Stomach smooth muscle (tissue), 2 donors: ENCODE data around the gene RRBP1.

Source experiments
- H3K27ac ChIP-seq: one replicate; pipeline ENCODE4 v1.7.0; 2013; ENCODE audit warnings: mild to moderate bottlenecking, low read length, inconsistent platforms
- H3K27me3 ChIP-seq, 2 donors: one replicate each; pipeline ENCODE4 v1.7.0; 2013; ENCODE audit warnings: low read length in 2 of 2; ENCODE audit not compliant: insufficient read depth in 2 of 2, control insufficient read depth in 1 of 2
- H3K36me3 ChIP-seq, 2 donors: one replicate each; pipeline ENCODE4 v1.7.0; 2013; ENCODE audit warnings: low read length in 2 of 2; ENCODE audit not compliant: control insufficient read depth in 2 of 2, insufficient read depth in 2 of 2
- H3K4me1 ChIP-seq: one replicate; pipeline ENCODE4 v1.7.0; 2013; ENCODE audit warnings: low read length; ENCODE audit not compliant: control insufficient read depth, insufficient read depth
- H3K4me3 ChIP-seq, 2 donors: one replicate each; pipeline ENCODE4 v1.7.0; 2013; ENCODE audit warnings: low read length in 2 of 2
- H3K9ac ChIP-seq, 2 donors: one replicate each; pipeline ENCODE4 v1.7.0; 2013; ENCODE audit warnings: low read length in 2 of 2, mild to moderate bottlenecking in 1 of 2
- H3K9me3 ChIP-seq, 2 donors: one replicate each; pipeline ENCODE4 v1.7.0; 2013; ENCODE audit warnings: low read length in 2 of 2; ENCODE audit not compliant: control insufficient read depth in 2 of 2
- donor health status: healthy.
- donor health status: Pancreatic carcinoma.

RRBP1 gene

GRCh38 chr20:17653835-17654648 lies 28.0 kb downstream of the RRBP1 start:
- no peak overlapping the region for H3K9ac ChIP-seq
- no peak overlapping the region for H3K4me3 ChIP-seq
- H3K9me3 ChIP-seq, result no peaks in the 10 kb centered on the region
- H3K27ac ChIP-seq, result no peak overlapping the region
- peaks cover 9 to 11% of the 10 kb centered on the region in 2 donors for H3K36me3 ChIP-seq
- peaks cover 38% of the 10 kb centered on the region for H3K4me1 ChIP-seq
- H3K27me3 ChIP-seq, result no peaks in the 10 kb centered on the region

DNA sequence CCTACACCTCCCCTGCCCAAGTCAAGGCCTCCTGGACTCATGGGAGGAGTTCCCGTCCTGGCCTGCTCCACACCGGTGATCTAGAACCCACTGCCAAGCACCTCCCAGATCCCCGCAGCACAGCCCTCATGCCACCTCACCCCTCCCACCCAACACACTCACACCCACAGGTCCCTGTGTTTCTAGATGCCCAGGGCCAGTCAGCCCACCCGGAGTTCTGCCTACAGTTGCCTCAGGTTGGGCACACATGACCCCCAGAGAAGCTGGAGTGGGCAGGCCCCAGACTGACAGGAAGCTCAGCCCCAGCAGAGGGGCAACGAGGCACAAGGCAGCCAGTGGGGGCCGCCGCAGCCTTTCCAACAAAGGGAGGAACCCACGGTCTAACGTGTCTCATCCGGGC lies 29.6 kb downstream of the RRBP1 start:
- peaks cover 52% of the 10 kb centered on the region for H3K4me1 ChIP-seq
- H3K27me3 ChIP-seq, result no peaks in the 10 kb centered on the region
- peak overlapping the region; percentile 31 for H3K27ac ChIP-seq
- H3K4me3 ChIP-seq, result no peak overlapping the region
- no peaks in the 10 kb centered on the region for H3K9me3 ChIP-seq
- H3K36me3 ChIP-seq, result no peaks in the 10 kb centered on the region
- H3K9ac ChIP-seq, result no peak overlapping the region

DNA sequence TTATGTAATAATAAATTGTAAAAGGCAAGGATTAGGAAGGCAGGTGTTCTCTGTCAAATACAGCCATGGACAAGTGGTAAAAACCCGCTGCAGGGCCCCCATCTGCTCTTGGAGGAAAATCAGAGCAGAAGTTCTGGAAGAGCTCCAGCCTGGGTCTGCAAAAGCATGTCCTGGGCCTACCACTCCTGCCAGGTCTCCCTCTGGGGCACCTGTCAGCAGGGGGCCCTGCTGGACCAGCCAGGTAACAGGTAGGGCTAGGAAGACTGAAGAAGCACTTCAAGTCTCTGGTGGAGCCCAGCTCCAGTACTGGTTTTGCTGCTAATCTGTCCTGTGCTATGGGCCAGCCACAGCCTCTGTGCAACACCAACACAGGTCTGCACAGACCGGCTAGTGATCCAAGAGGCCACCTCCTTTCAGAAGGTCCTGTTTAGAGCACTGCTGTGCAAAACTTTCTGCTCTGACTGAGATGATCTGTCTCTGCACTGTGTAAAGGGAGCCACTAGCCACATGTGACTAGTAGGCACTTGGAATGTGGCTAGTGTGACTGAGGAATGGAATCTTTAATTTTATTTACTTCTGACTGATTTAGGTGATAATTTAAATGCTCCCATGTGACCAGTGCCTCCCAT lies 30.2 kb downstream of the RRBP1 start:
- Histone ChIP-seq H3K27me3 (no peaks in the 10 kb centered on the region), H3K9me3 (no peaks in the 10 kb centered on the region), H3K4me3 (no peak overlapping the region), H3K27ac (no peak overlapping the region), H3K4me1 (peaks cover 57% of the 10 kb centered on the region), H3K9ac (no peak overlapping the region), H3K36me3 (no peaks in the 10 kb centered on the region)

DNA sequence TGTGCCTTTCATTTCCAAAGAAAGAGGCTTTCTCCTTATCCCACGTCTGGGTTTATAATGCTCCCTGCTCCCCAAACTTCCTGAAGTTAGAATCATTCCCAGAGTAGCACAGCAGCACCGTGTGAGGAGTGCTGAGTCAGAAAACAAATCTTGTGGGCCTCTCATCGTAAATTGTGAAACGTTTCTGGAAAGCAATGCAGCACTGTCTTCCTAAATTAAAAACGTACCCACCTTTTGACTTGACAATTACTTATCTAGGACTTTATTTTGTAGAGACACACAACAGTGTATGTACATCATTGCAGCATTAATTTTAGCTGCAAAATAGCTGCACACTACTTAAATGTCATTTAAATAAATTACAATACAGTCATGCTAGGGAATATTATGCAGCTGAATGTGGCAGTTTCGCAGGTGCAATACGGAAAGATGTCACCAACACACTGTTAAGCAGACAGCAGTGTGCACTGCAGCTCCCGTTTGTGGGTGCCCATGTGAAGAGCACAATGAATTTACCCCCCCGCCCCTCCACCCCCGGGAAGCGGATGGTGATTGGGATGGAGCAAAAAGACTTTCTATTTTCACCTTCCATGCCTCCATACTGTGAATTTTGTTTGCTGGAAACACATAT lies 30.8 kb downstream of the RRBP1 start:
- H3K27ac ChIP-seq, result no peak overlapping the region
- no peaks in the 10 kb centered on the region for H3K9me3 ChIP-seq

DNA sequence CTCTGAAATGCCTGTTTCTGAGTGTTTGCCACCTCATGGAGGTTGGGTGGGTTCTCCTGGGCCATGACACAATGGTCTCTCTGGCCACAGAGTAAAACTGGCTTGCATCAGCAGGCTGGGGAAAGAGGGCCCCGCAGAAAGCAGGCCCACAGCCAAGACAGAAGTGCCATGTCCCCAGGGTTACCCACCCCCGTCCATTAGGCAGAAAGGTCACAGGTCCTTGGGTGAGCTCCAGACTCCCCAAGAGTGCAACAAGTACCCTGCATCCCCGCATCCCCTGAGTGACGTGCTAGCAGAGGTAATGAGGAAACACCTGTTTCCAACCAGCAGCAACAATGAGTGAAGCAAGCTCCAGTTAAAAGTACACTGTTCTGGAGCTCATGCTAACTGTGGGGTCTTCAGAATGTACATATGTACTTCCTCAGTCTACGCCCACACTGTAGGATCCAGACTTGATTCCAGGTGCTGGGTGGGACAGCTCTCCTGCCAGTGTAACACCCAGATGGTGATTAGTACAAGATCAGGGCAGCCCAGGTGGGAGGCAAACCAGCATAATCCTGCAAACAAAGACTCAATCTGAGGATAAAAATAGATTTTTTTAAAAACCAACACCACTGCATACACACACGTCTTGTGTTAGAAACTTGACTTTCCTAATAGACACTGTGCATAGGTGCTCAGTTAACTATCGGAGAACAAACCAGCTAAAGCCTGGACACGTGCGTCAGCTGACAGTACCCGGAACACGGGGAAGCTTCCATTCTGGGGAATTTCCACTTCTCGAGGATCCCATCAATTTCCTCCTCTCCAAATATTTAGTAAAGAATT lies 31.5 kb downstream of the RRBP1 start:
- no peaks in the 10 kb centered on the region for H3K36me3 ChIP-seq
- H3K9ac ChIP-seq, result no peak overlapping the region
- no peaks in the 10 kb centered on the region for H3K9me3 ChIP-seq
- no peaks in the 10 kb centered on the region for H3K27me3 ChIP-seq
- H3K27ac ChIP-seq, result no peak overlapping the region
- peaks cover 70% of the 10 kb centered on the region for H3K4me1 ChIP-seq
- H3K4me3 ChIP-seq, result peak overlapping the region in 1 of 2 donors; percentile 8

More for the DNA sequence above, 30.8 kb downstream of the RRBP1 start:
- Histone ChIP-seq H3K36me3 (no peaks in the 10 kb centered on the region), H3K4me1 (peaks cover 64% of the 10 kb centered on the region), H3K9ac (no peak overlapping the region), H3K4me3 (no peak overlapping the region), H3K27me3 (no peaks in the 10 kb centered on the region)

DNA sequence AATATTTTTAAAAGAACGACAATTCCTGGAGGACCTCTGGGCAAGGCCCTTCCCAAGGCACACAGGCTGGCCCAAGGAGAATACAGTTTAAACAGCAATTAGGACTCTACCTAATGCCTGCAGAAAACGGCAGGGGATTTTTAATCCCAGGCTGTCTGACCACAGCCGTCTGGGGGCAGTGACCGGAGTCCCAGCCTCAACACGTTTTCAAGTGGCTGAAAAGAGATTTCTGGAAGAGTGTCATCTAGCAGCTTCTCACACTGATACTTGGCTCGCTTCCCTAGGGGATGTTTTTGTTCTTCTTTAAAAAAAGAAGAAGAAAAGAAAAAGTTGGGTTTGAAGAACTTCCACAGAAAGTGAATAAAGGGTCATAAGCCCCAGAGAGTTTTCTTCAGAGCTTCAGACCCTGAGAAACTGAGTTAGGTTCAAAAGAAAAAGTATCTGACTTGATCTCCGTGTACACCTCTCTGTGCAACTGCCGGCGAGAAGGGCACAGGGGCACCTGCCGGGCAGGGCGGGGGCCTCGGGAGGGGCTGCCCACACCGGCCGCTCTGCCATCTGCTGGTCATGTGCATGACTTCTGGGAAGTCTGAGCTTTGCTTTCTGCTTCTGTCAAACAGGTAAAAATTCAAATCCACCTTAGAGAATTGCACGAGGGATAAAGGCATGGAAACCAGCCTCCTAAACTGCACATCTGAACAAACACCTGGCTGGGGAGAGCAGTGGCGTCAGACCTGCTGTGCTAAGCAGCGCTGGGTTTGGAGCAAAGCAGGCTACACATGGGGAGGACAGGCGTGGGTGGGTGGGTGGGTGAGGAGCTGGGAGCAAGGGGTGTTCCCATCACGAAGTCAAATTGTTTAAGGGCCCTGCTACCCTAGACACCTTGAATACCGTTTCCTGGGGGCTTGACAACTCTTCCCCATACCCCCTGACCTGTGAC lies 33.0 kb downstream of the RRBP1 start:
- Histone ChIP-seq H3K4me3 (no peak overlapping the region), H3K36me3 (no peaks in the 10 kb centered on the region), H3K27me3 (no peaks in the 10 kb centered on the region), H3K9me3 (no peaks in the 10 kb centered on the region), H3K27ac (no peak overlapping the region), H3K9ac (no peak overlapping the region), H3K4me1 (peaks cover 80% of the 10 kb centered on the region)

DNA sequence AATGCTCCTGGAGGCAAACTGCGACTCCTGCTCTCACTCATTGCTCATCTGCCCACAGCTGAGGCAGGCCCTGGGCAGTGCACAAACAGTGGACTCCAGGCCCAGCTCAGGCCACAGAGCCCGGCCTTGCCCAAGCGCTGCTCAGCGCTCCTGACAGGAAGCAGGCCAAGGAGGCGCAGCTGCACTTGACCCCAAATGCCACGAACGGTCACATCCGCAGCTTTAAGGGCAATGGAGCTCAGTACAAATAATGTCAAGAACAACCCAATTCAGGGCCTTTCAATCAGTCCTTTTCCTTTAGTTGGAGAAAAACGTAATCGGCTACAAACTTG lies 33.8 kb downstream of the RRBP1 start:
- Histone ChIP-seq H3K36me3 (no peaks in the 10 kb centered on the region), H3K4me3 (no peak overlapping the region), H3K27ac (no peak overlapping the region), H3K27me3 (no peaks in the 10 kb centered on the region), H3K9ac (no peak overlapping the region), H3K4me1 (peaks cover 88% of the 10 kb centered on the region), H3K9me3 (no peaks in the 10 kb centered on the region)

DNA sequence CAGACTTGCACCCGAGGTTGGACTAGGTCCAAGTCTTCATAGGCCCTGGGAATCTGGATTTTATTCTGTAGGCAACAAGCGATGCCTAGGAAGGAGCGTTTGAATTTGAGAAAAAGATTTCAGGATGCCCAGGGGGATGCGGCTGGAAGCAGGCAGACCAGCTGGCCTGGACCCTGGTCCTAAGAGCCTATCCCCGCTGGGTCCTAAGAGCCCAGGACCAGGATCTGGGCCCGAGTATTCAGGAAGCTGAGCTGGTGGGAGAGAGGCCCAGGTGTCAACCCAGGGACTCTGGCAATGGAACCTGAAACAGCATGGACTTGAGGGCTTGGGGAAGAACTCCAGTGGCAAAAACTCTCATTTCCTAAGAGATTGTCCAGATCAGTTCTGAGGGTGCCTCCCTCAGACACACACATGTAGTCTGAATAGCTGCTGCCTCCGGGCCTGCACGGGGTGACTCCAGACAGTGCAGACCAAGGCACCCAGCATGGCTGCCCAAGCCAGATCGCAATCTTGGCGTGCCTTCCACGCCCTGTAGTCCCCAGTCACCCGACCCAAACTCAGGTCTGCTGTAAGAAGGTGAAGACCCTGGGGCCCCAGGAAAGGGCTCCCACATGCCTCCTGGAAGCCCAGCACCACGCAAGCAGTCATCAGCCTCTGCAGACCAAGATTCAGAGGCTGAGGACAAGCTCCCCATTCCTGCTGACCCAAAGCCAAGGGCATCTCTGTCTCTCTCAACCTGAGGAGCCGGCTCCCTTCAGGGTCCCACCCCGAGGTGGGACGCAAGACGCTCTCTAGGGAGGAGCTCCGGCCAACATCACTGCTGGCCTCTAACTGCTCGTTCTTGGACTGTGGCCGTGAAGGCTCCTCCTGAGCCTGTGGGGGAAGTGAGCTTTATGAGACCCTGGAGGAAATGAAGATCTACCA lies 34.4 kb downstream of the RRBP1 start:
- H3K36me3 ChIP-seq, result peaks cover 0 to 1% of the 10 kb centered on the region in 2 donors
- no peak overlapping the region for H3K27ac ChIP-seq
- no peaks in the 10 kb centered on the region for H3K9me3 ChIP-seq
- no peak overlapping the region for H3K4me3 ChIP-seq
- H3K9ac ChIP-seq, result no peak overlapping the region
- H3K4me1 ChIP-seq, result peaks cover 88% of the 10 kb centered on the region
- no peaks in the 10 kb centered on the region for H3K27me3 ChIP-seq

GRCh38 chr20:17646961-17647301 lies 35.1 kb downstream of the RRBP1 start:
- Histone ChIP-seq H3K36me3 (peaks cover 0 to 7% of the 10 kb centered on the region in 2 donors), H3K9me3 (no peaks in the 10 kb centered on the region), H3K4me3 (no peak overlapping the region), H3K4me1 (peaks cover 89% of the 10 kb centered on the region), H3K9ac (no peak overlapping the region), H3K27me3 (no peaks in the 10 kb centered on the region), H3K27ac (peak overlapping the region; percentile 37)
